K562 (cell line): Measurements from ENCODE around the gene NELFA. TPM values are rescaled to one million over a fixed set of nuclear protein-coding genes. Genes with fewer than 3 reads are reported as not detected.
A peak's percentile ranks its signal among the peaks of the same experiment; 100 is the strongest.

ENCODE experiments used
- ATAC-seq: fragments of 200-7000 bp; cut with Tn5 transposase; 3 replicates; pipeline ENCODE4 v1.9.1; 2020; ENCODE audit warnings: moderate library complexity
- BruUV-seq: library from RNA; stranded (reverse); fragments of 400-500 nt; replicated peaks from 2 replicates; lab custom pipeline; 2021; lab: Mats Ljungman, UMichigan
- CTCF ChIA-PET: fragments of 300-600 bp; formaldehyde crosslinking; extraction: SDS; loops from one replicate; lab custom pipeline; 2021; ENCODE audit warnings: low intra/inter-chr PET ratio; lab: Yijun Ruan, JAX
- POLR2A ChIA-PET: fragments of 300-600, 350-650 bp; sonication (Branson Sonifier 250); formaldehyde crosslinking; extraction: SDS; loops from one replicate; lab custom pipeline; 2021; ENCODE audit warnings: antibody characterized with exemption, inconsistent platforms; lab: Yijun Ruan, JAX
- DNase-seq, 4 experiments: peaks; one replicate each; pipeline versions ENCODE4 v3.0.0 to v3.0.0-alpha.2; 2011 to 2018; ENCODE audit warnings: low spot score in 3 of 4, mixed read lengths in 3 of 4; ENCODE audit errors: extremely low read depth in 1 of 4
- FAIRE-seq: peaks from 2 replicates; lab custom pipeline; 2011; peaks lifted over from hg19 to GRCh38; lab: Jason Lieb, UNC
- H2AFZ ChIP-seq: 2 replicates; pipeline ENCODE4 v1.6.0; 2011; ENCODE audit warnings: low read depth, low read length, control low read depth, inconsistent platforms
- H3K27ac ChIP-seq: fragments of 200-600 bp; 3 replicates; pipeline ENCODE4 v1.8.0; 2011; ENCODE audit warnings: low read depth, mild to moderate bottlenecking, control low read depth, inconsistent platforms, low read length, moderate library complexity, mixed read lengths; ENCODE audit errors: extremely low read depth
- H3K27me3 ChIP-seq, 2 experiments: fragments of 300-600 bp in 1 of 2; 2 replicates in 1 of 2; 3 replicates in 1 of 2; pipeline versions ENCODE4 v1.6.0 to v1.8.0; 2011; ENCODE audit warnings: inconsistent platforms in 2 of 2, low read length in 2 of 2, mild to moderate bottlenecking in 1 of 2, mixed read lengths in 1 of 2, moderate library complexity in 1 of 2; ENCODE audit not compliant: control insufficient read depth in 2 of 2, insufficient read depth in 2 of 2
- H3K36me3 ChIP-seq: fragments of 300-600 bp; 3 replicates; pipeline ENCODE4 v1.8.0; 2011; ENCODE audit warnings: mild to moderate bottlenecking, low read length, inconsistent platforms; ENCODE audit not compliant: control insufficient read depth, insufficient read depth
- H3K4me1 ChIP-seq, 2 experiments: fragments of 200-600 bp in 1 of 2; replicated peaks in 1 of 2; 2 replicates in 1 of 2; 3 replicates in 1 of 2; pipeline versions ENCODE4 v1.5.1 to v1.8.0; 2011; ENCODE audit warnings: inconsistent platforms in 2 of 2, low read length in 2 of 2, mild to moderate bottlenecking in 1 of 2, mixed read lengths in 1 of 2, moderate library complexity in 1 of 2; ENCODE audit not compliant: control insufficient read depth in 2 of 2, insufficient read depth in 2 of 2
- H3K4me2 ChIP-seq: 2 replicates; pipeline ENCODE4 v1.6.1; 2011; ENCODE audit warnings: low read length, control low read depth, inconsistent platforms, mixed read lengths; ENCODE audit not compliant: insufficient read depth
- H3K4me3 ChIP-seq: fragments of 200-600 bp; sonication (generic), shearing (Covaris generic); 2 replicates; pipeline ENCODE4 v1.5.1; 2016; ENCODE audit warnings: control low read depth, inconsistent platforms
- H3K79me2 ChIP-seq: fragments of 200-600 bp; 3 replicates; pipeline ENCODE4 v1.8.0; 2011; ENCODE audit warnings: low read length, inconsistent platforms; ENCODE audit not compliant: control insufficient read depth, insufficient read depth
- H3K9ac ChIP-seq, 2 experiments: 2 replicates each; pipeline versions ENCODE4 v1.6.0 to v1.6.1; 2011; ENCODE audit warnings: low read depth in 2 of 2, low read length in 2 of 2, control low read depth in 1 of 2, inconsistent platforms in 1 of 2, mild to moderate bottlenecking in 1 of 2, mixed read lengths in 1 of 2; ENCODE audit not compliant: insufficient read depth in 1 of 2
- H3K9me1 ChIP-seq: one replicate; pipeline ENCODE4 v1.6.0; 2011; ENCODE audit warnings: inconsistent platforms, mild to moderate bottlenecking, low read length, moderate library complexity; ENCODE audit not compliant: control insufficient read depth, insufficient read depth
- H3K9me3 ChIP-seq: replicated peaks from 2 replicates; pipeline ENCODE4 v1.5.1; 2011; ENCODE audit warnings: low read depth, low read length, inconsistent platforms; ENCODE audit not compliant: control insufficient read depth, insufficient read depth
- H4K20me1 ChIP-seq: replicated peaks from 2 replicates; pipeline ENCODE4 v1.6.1; 2011; ENCODE audit warnings: low read length, inconsistent platforms, mixed read lengths; ENCODE audit not compliant: control insufficient read depth, insufficient read depth
- CBX8 ChIP-seq: fragments of 200-600 bp; sonication (generic); IDR thresholded peaks from 2 replicates; pipeline ENCODE4 v1.6.1; 2012; ENCODE audit warnings: borderline replicate concordance, mixed run types, low read depth, mild to moderate bottlenecking, moderate library complexity, mixed read lengths, low read length, control low read depth, inconsistent platforms; ENCODE audit not compliant: poor library complexity, severe bottlenecking; ENCODE audit errors: extremely low read depth
- DMBX1 ChIP-seq: fragments of 250-450 bp; sonication (Bioruptor Pico); IDR thresholded peaks from 2 replicates; pipeline ENCODE4 v1.8.0; 2022; ENCODE audit warnings: inconsistent platforms, mild to moderate bottlenecking, moderate library complexity, borderline replicate concordance
- MCM3 ChIP-seq: fragments of 450-650 bp; IDR thresholded peaks from 2 replicates; pipeline ENCODE4 v1.6.1; 2016
- MIER1 ChIP-seq: fragments of 450-650 bp; IDR thresholded peaks from 2 replicates; pipeline ENCODE4 v1.6.1; 2016; ENCODE audit warnings: antibody characterized with exemption, mild to moderate bottlenecking, low read depth
- RAD51 ChIP-seq: fragments of 450-650 bp; IDR thresholded peaks from 2 replicates; pipeline ENCODE4 v1.7.1; 2016; ENCODE audit warnings: low read depth, mild to moderate bottlenecking, borderline replicate concordance
- SMAD1 ChIP-seq: fragments of 150-350 bp; IDR thresholded peaks from 2 replicates; pipeline ENCODE4 v1.6.1; 2014; ENCODE audit warnings: low read length, low read depth; ENCODE audit not compliant: partially characterized antibody
- SPI1 ChIP-seq: IDR thresholded peaks from 2 replicates; pipeline ENCODE4 v1.6.1; 2011; ENCODE audit warnings: low read depth, low read length, control low read depth, borderline replicate concordance
- TARDBP ChIP-seq: fragments of 450-650 bp; IDR thresholded peaks from 2 replicates; pipeline ENCODE4 v1.6.1; 2016
- ZBED1 ChIP-seq: IDR thresholded peaks from 2 replicates; pipeline ENCODE4 v1.6.1; 2014
- WGBS: fragments of 100-300 bp; shearing (Covaris generic); methylation state at CpG from one replicate; pipeline ENCODE4 v1.1.6; 2016; ENCODE audit warnings: low coverage, mixed read lengths; ENCODE audit not compliant: insufficient coverage; ENCODE audit errors: missing lambda C conversion rate; 5-methylcytosine and 5-hydroxymethylcytosine counted together
- in situ Hi-C: fragments of 300-500 bp; cut with MboI; formaldehyde crosslinking; loops from 4 replicates; pipeline ENCODE4 v1.15.0; 2018; ENCODE audit warnings: inconsistent platforms, mixed read lengths
- intact Hi-C: fragments of 100-400 bp; cut with micrococcal nuclease; formaldehyde crosslinking; loops from 2 replicates; pipeline ENCODE4 v1.14.2; 2022
- polyA plus RNA-seq, 8 experiments: library from polyadenylated mRNA; depleted of rRNA in 4 of 8; stranded (reverse) in 5 of 8; unstranded in 3 of 8; fragments of >200 nt; fragmentation: Nextera tagmentation in 2 of 8; fragmentation: Illumina TruSeq in 1 of 8; extraction: Ambion mirVana in 2 of 8; extraction: Trizol in 1 of 8; gene quantifications; 2 replicates each; pipeline versions ENCODE4 v1.2.1 to v1.2.3, GENCODE V29; 2011 to 2014; ENCODE audit warnings: inconsistent platforms in 1 of 8, missing spikeins in 1 of 8
- total RNA-seq, 7 experiments: library from RNA; depleted of rRNA in 6 of 7; stranded (reverse); fragments of >200 nt in 6 of 7; fragmentation: Illumina TruSeq in 2 of 7; extraction: Trizol in 2 of 7; gene quantifications; 2 replicates each; pipeline versions ENCODE4 v1.2.1 to v1.2.3, GENCODE V29; 2011 to 2021; ENCODE audit warnings: low replicate concordance in 1 of 7
- TF ChIP-seq, protein P1 (sequence below), 3 experiments: IDR thresholded peaks in 2 of 3; conservative IDR thresholded peaks in 1 of 3; 2 replicates each; pipeline ENCODE4 v1.5.1; 2011 to 2012; ENCODE audit warnings: low read length in 3 of 3, mild to moderate bottlenecking in 3 of 3, control low read depth in 2 of 3, improper control_type of control experiment in 1 of 3, inconsistent platforms in 1 of 3, low read depth in 1 of 3, mixed read lengths in 1 of 3, moderate library complexity in 1 of 3; ENCODE audit not compliant: insufficient read depth in 2 of 3
- TF ChIP-seq, protein P2 (sequence below): sonication (generic); formaldehyde crosslinking; IDR thresholded peaks from 2 replicates; pipeline ENCODE4 v1.8.1; 2022; ENCODE audit warnings: missing genetic modification reagents
- TF ChIP-seq, protein P3 (sequence below): sonication (generic); formaldehyde crosslinking; IDR thresholded peaks from 2 replicates; pipeline ENCODE4 v1.8.0; 2022; ENCODE audit warnings: mild to moderate bottlenecking, missing genetic modification reagents
- TF ChIP-seq, protein P4 (sequence below): IDR thresholded peaks from 2 replicates; pipeline ENCODE4 v1.6.1; 2016; ENCODE audit warnings: missing genetic modification characterization, missing compliant biosample characterization
- TF ChIP-seq, protein P5 (sequence below): fragments of 150-350 bp; conservative IDR thresholded peaks from 2 replicates; pipeline ENCODE4 v1.6.1; 2014; ENCODE audit warnings: low read length

Gene NELFA
- total and polyA plus RNA-seq, 9 of the 15 experiments (the other 6 are each of a cell fraction or from before 2014, with no cell fraction given), result 0.76 to 59.6 (median 14.8) TPM

DNA sequence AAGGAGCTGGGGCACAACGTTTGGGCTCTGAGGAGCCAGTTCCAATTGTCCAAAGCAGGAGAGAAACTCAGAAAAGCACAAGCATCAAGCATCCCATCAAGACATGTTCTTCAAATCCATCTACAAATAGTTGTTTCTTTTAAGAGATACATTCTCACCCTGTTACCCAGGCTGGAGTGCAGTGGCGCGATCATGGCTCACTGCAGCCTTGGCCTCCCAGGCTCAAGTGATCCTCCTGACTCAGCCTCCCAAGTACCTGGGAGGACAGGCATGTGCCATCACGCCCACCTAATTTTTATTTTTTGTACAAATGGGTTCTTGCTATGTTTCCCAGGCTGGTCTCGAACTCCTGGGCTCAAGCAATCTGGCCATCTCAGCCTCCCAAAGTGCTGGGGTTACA lies 18.1 kb downstream of the NELFA start:
- Histone ChIP-seq H3K4me3 (no peak overlapping the region), H3K79me2 (peaks cover 46% of the 10 kb centered on the region), H3K27ac (no peak overlapping the region), H3K9ac (peak overlapping the region in 1 of 2 experiments; percentile 17; a peak in 1 of 4 replicates), H3K9me1 (peaks cover 3% of the 10 kb centered on the region), H3K4me2 (no peak overlapping the region), H3K36me3 (peaks cover 71% of the 10 kb centered on the region; the same call in 2 of the 3 replicates), H3K4me1 (peaks cover 0 to 33% of the 10 kb centered on the region in 2 experiments; a peak in 3 of 5 replicates), H3K27me3 (no peaks in the 10 kb centered on the region), H3K9me3 (no peaks in the 10 kb centered on the region), H2AFZ (no peak overlapping the region), H4K20me1 (no peaks in the 10 kb centered on the region; the same call in 1 of the 2 replicates)
- in situ Hi-C loops (no loop called here), intact Hi-C loops (no loop called here)
- WGBS, result 87% methylated on average over 5 of the region's 5 CpGs
- ChIA-PET POLR2A (no interaction called here), CTCF (no interaction called here)
- no peak for DNase-seq
- ATAC-seq, result no peak
- no TSS peak for BruUV-seq
- FAIRE-seq, result no peak
- no peak for TF ChIP-seq MCM3
- no peak for TF ChIP-seq SMAD1
- no peak for TF ChIP-seq CBX8
- TF ChIP-seq ZBED1, result no peak
- TF ChIP-seq, protein P1, sequence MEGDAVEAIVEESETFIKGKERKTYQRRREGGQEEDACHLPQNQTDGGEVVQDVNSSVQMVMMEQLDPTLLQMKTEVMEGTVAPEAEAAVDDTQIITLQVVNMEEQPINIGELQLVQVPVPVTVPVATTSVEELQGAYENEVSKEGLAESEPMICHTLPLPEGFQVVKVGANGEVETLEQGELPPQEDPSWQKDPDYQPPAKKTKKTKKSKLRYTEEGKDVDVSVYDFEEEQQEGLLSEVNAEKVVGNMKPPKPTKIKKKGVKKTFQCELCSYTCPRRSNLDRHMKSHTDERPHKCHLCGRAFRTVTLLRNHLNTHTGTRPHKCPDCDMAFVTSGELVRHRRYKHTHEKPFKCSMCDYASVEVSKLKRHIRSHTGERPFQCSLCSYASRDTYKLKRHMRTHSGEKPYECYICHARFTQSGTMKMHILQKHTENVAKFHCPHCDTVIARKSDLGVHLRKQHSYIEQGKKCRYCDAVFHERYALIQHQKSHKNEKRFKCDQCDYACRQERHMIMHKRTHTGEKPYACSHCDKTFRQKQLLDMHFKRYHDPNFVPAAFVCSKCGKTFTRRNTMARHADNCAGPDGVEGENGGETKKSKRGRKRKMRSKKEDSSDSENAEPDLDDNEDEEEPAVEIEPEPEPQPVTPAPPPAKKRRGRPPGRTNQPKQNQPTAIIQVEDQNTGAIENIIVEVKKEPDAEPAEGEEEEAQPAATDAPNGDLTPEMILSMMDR (IDR thresholded peaks at IDR 0.05 in 2 of 3, conservative IDR thresholded peaks at IDR 0.05 in 1 of 3; ENCODE audit: insufficient read depth in 2 of 3, low read depth in 1 of 3, low read length in 3 of 3), result no peak
- TF ChIP-seq, protein P2, sequence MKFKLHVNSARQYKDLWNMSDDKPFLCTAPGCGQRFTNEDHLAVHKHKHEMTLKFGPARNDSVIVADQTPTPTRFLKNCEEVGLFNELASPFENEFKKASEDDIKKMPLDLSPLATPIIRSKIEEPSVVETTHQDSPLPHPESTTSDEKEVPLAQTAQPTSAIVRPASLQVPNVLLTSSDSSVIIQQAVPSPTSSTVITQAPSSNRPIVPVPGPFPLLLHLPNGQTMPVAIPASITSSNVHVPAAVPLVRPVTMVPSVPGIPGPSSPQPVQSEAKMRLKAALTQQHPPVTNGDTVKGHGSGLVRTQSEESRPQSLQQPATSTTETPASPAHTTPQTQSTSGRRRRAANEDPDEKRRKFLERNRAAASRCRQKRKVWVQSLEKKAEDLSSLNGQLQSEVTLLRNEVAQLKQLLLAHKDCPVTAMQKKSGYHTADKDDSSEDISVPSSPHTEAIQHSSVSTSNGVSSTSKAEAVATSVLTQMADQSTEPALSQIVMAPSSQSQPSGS (CRISPR knock-in tag), result no peak
- TF ChIP-seq MIER1, result no peak
- TF ChIP-seq, protein P3, sequence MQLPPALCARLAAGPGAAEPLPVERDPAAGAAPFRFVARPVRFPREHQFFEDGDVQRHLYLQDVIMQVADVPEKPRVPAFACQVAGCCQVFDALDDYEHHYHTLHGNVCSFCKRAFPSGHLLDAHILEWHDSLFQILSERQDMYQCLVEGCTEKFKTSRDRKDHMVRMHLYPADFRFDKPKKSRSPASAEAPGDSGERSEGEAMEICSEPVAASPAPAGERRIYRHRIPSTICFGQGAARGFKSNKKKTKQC (CRISPR knock-in tag), result no peak
- TF ChIP-seq, protein P4, sequence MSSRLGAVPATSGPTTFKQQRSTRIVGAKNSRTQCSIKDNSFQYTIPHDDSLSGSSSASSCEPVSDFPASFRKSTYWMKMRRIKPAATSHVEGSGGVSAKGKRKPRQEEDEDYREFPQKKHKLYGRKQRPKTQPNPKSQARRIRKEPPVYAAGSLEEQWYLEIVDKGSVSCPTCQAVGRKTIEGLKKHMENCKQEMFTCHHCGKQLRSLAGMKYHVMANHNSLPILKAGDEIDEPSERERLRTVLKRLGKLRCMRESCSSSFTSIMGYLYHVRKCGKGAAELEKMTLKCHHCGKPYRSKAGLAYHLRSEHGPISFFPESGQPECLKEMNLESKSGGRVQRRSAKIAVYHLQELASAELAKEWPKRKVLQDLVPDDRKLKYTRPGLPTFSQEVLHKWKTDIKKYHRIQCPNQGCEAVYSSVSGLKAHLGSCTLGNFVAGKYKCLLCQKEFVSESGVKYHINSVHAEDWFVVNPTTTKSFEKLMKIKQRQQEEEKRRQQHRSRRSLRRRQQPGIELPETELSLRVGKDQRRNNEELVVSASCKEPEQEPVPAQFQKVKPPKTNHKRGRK (tag), result no peak
- TF ChIP-seq RAD51, result no peak
- TF ChIP-seq TARDBP, result no peak
- TF ChIP-seq, protein P5, sequence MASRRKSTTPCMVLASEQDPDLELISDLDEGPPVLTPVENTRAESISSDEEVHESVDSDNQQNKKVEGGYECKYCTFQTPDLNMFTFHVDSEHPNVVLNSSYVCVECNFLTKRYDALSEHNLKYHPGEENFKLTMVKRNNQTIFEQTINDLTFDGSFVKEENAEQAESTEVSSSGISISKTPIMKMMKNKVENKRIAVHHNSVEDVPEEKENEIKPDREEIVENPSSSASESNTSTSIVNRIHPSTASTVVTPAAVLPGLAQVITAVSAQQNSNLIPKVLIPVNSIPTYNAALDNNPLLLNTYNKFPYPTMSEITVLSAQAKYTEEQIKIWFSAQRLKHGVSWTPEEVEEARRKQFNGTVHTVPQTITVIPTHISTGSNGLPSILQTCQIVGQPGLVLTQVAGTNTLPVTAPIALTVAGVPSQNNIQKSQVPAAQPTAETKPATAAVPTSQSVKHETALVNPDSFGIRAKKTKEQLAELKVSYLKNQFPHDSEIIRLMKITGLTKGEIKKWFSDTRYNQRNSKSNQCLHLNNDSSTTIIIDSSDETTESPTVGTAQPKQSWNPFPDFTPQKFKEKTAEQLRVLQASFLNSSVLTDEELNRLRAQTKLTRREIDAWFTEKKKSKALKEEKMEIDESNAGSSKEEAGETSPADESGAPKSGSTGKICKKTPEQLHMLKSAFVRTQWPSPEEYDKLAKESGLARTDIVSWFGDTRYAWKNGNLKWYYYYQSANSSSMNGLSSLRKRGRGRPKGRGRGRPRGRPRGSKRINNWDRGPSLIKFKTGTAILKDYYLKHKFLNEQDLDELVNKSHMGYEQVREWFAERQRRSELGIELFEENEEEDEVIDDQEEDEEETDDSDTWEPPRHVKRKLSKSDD, result no peak
- no peak for TF ChIP-seq SPI1
- no peak for TF ChIP-seq DMBX1 (CRISPR knock-in tag)
